Gastrocnemius medialis (tissue), 4 donors: ENCODE data around the gene LARGE1.

Experiments
- POLR2A ChIP-seq, 2 donors: fragments of 450-650 bp; IDR thresholded peaks; one replicate each; pipeline ENCODE4 v1.6.1; 2017; ENCODE audit warnings: antibody characterized with exemption in 2 of 2, mild to moderate bottlenecking in 2 of 2, moderate library complexity in 2 of 2
- TF ChIP-seq, protein P1 (sequence below), 5 experiments: fragments of 450-650 bp in 3 of 5; fragments of 200-600 bp in 2 of 5; sonication (generic) in 2 of 5; IDR thresholded peaks in 4 of 5; conservative IDR thresholded peaks in 1 of 5; 1 replicate in 4 of 5; 2 replicates in 1 of 5; pipeline ENCODE4 v1.5.1; 2016 to 2019; ENCODE audit warnings: antibody characterized with exemption in 5 of 5, mild to moderate bottlenecking in 3 of 5, moderate library complexity in 3 of 5

DNA sequence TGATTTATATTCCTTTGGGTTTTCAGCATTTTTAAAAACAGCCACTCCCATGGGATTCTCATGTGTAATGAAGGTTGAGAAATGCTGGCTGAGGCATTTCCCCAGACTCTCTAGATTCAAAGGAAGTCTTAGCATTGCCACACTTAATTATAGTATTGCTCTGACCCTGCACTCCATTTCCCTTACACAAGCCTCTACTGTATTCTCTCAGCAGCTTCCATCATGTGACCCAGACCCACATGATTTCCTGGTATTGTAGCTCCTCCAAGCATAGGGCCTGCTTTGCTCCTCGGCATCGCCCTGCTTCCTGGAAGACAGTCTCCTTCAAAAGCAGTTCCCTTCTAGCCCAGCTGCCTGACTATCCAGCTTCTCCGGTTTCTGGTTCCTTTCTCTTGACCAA, 261.5 kb downstream of the LARGE1 start:
- TF ChIP-seq, protein P1, sequence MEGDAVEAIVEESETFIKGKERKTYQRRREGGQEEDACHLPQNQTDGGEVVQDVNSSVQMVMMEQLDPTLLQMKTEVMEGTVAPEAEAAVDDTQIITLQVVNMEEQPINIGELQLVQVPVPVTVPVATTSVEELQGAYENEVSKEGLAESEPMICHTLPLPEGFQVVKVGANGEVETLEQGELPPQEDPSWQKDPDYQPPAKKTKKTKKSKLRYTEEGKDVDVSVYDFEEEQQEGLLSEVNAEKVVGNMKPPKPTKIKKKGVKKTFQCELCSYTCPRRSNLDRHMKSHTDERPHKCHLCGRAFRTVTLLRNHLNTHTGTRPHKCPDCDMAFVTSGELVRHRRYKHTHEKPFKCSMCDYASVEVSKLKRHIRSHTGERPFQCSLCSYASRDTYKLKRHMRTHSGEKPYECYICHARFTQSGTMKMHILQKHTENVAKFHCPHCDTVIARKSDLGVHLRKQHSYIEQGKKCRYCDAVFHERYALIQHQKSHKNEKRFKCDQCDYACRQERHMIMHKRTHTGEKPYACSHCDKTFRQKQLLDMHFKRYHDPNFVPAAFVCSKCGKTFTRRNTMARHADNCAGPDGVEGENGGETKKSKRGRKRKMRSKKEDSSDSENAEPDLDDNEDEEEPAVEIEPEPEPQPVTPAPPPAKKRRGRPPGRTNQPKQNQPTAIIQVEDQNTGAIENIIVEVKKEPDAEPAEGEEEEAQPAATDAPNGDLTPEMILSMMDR (IDR thresholded peaks at IDR 0.05 in 4 of 5, conservative IDR thresholded peaks at IDR 0.05 in 1 of 5) = no peak
- no peak for TF ChIP-seq POLR2A (IDR thresholded peaks at IDR 0.05)
